SK-N-SH (cell line): ENCODE data around the gene IFT172. TPM values are rescaled to one million over a fixed set of nuclear protein-coding genes. Genes with fewer than 3 reads are reported as not detected.

Experiments used
- CTCF ChIA-PET: fragments of 300-600, 350-600 bp; formaldehyde crosslinking; extraction: SDS; loops from one replicate; lab custom pipeline; 2021; lab: Yijun Ruan, JAX
- POLR2A ChIA-PET: fragments of 350-600 bp; sonication (Branson Sonifier 250); formaldehyde crosslinking; extraction: SDS; loops from one replicate; lab custom pipeline; 2020; ENCODE audit warnings: antibody characterized with exemption, inconsistent platforms; lab: Yijun Ruan, JAX
- DNase-seq: peaks from one replicate; pipeline ENCODE4 v3.0.0; 2012
- H2AFZ ChIP-seq: fragments of 200-600 bp; sonication (generic); 2 replicates; pipeline ENCODE4 v1.8.1; 2016; ENCODE audit warnings: antibody characterized with exemption, mild to moderate bottlenecking, low read depth
- H3F3A ChIP-seq: fragments of 200-600 bp; sonication (generic); replicated peaks from 2 replicates; pipeline ENCODE3; 2016; ENCODE audit warnings: antibody characterized with exemption, mild to moderate bottlenecking; ENCODE audit not compliant: insufficient read depth
- H3K27ac ChIP-seq, 2 experiments: fragments of 200-500 bp in 1 of 2; fragments of 200-600 bp in 1 of 2; sonication (Bioruptor generic) in 1 of 2; sonication (generic), shearing (Covaris generic) in 1 of 2; 2 replicates each; pipeline versions ENCODE4 v1.5.1 to v1.6.1; 2014 to 2016; ENCODE audit warnings: low read depth in 2 of 2, inconsistent platforms in 1 of 2, low read length in 1 of 2, mild to moderate bottlenecking in 1 of 2, mixed read lengths in 1 of 2
- H3K27me3 ChIP-seq: fragments of 200-600 bp; sonication (generic), shearing (Covaris generic); 2 replicates; pipeline ENCODE4 v1.6.1; 2016; ENCODE audit warnings: mixed run types; ENCODE audit not compliant: insufficient read depth
- H3K36me3 ChIP-seq, 2 experiments: fragments of 200-500 bp in 1 of 2; fragments of 200-600 bp in 1 of 2; sonication (Bioruptor generic) in 1 of 2; sonication (generic) in 1 of 2; replicated peaks in 1 of 2; 2 replicates each; pipeline versions ENCODE3 to v1.5.1; 2014 to 2016; ENCODE audit warnings: low read length in 1 of 2, mild to moderate bottlenecking in 1 of 2; ENCODE audit not compliant: insufficient read depth in 2 of 2, control insufficient read depth in 1 of 2
- H3K4me1 ChIP-seq, 2 experiments: fragments of 200-500 bp in 1 of 2; fragments of 200-600 bp in 1 of 2; sonication (Bioruptor generic) in 1 of 2; sonication (generic), shearing (Covaris generic) in 1 of 2; 2 replicates each; pipeline versions ENCODE4 v1.5.1 to v1.6.1; 2014 to 2016; ENCODE audit warnings: low read depth in 1 of 2, low read length in 1 of 2, mixed run types in 1 of 2; ENCODE audit not compliant: insufficient read depth in 2 of 2, control insufficient read depth in 1 of 2
- H3K4me2 ChIP-seq: fragments of 200-600 bp; sonication (generic), shearing (Covaris generic); 2 replicates; pipeline ENCODE4 v1.6.1; 2017; ENCODE audit warnings: mixed run types
- H3K4me3 ChIP-seq, 2 experiments: fragments of 200-500 bp in 1 of 2; fragments of 200-600 bp in 1 of 2; sonication (Bioruptor generic) in 1 of 2; sonication (generic), shearing (Covaris generic) in 1 of 2; 2 replicates each; pipeline versions ENCODE4 v1.5.1 to v1.8.1; 2014 to 2016; ENCODE audit warnings: low read depth in 2 of 2, inconsistent platforms in 1 of 2, low read length in 1 of 2, mild to moderate bottlenecking in 1 of 2, mixed read lengths in 1 of 2, moderate library complexity in 1 of 2
- H3K79me2 ChIP-seq: fragments of 200-600 bp; sonication (generic); 2 replicates; pipeline ENCODE4 v1.8.1; 2017; ENCODE audit warnings: mild to moderate bottlenecking; ENCODE audit not compliant: insufficient read depth
- H3K9ac ChIP-seq: fragments of 200-600 bp; sonication (generic); 2 replicates; pipeline ENCODE4 v1.6.1; 2017; ENCODE audit warnings: mixed run types
- H3K9me2 ChIP-seq: fragments of 200-600 bp; sonication (generic); 2 replicates; pipeline ENCODE4 v1.6.1; 2017; ENCODE audit warnings: mixed run types
- H3K9me3 ChIP-seq: fragments of 200-600 bp; sonication (generic); 2 replicates; pipeline ENCODE4 v1.6.1; 2017; ENCODE audit warnings: mixed run types, mild to moderate bottlenecking, moderate library complexity
- H4K20me1 ChIP-seq: fragments of 200-600 bp; sonication (generic); 2 replicates; pipeline ENCODE4 v1.6.1; 2017; ENCODE audit warnings: mild to moderate bottlenecking, mixed run types; ENCODE audit not compliant: insufficient read depth
- CHD2 ChIP-seq: fragments of 150-350 bp; IDR thresholded peaks from 2 replicates; pipeline ENCODE4 v1.6.1; 2018; ENCODE audit warnings: low read length; ENCODE audit not compliant: partially characterized antibody
- ELF1 ChIP-seq: IDR thresholded peaks from 2 replicates; pipeline ENCODE4 v1.4.0; 2012
- EZH2phosphoT487 ChIP-seq: fragments of 200-600 bp; sonication (generic); IDR thresholded peaks from 2 replicates; pipeline ENCODE4 v1.6.1; 2017; ENCODE audit warnings: low read depth, mixed run types, mild to moderate bottlenecking, antibody characterized with exemption, moderate library complexity, borderline replicate concordance
- GABPA ChIP-seq: IDR thresholded peaks from 2 replicates; pipeline ENCODE4 v1.4.0; 2012; ENCODE audit warnings: low read depth, mild to moderate bottlenecking
- GATA2 ChIP-seq: sonication (generic); formaldehyde crosslinking; IDR thresholded peaks from 2 replicates; pipeline ENCODE4 v1.5.0; 2020; ENCODE audit warnings: mild to moderate bottlenecking, missing genetic modification reagents
- JUND ChIP-seq: IDR thresholded peaks from 2 replicates; pipeline ENCODE4 v1.4.0; 2012
- MEF2A ChIP-seq: IDR thresholded peaks from 2 replicates; pipeline ENCODE4 v1.4.0; 2012; ENCODE audit warnings: low read depth, borderline replicate concordance
- MXI1 ChIP-seq: IDR thresholded peaks from 2 replicates; pipeline ENCODE4 v1.6.1; 2012; ENCODE audit warnings: mild to moderate bottlenecking, low read depth, low read length, improper control_type of control experiment
- NFIC ChIP-seq: IDR thresholded peaks from 2 replicates; pipeline ENCODE4 v1.4.0; 2012; ENCODE audit warnings: borderline replicate concordance
- NRF1 ChIP-seq: IDR thresholded peaks from 2 replicates; pipeline ENCODE4 v1.6.1; 2012; ENCODE audit warnings: low read depth, mild to moderate bottlenecking, low read length
- POLR2AphosphoS5 ChIP-seq: IDR thresholded peaks from 2 replicates; pipeline ENCODE4 v1.6.1; 2012; ENCODE audit warnings: low read depth, low read length
- RAD21 ChIP-seq: IDR thresholded peaks from 2 replicates; pipeline ENCODE4 v1.6.1; 2012; ENCODE audit warnings: mild to moderate bottlenecking, low read length
- RXRA ChIP-seq: IDR thresholded peaks from 2 replicates; pipeline ENCODE4 v1.4.0; 2012; ENCODE audit warnings: low read depth, mild to moderate bottlenecking, borderline replicate concordance
- SMC3 ChIP-seq: IDR thresholded peaks from 2 replicates; pipeline ENCODE4 v1.6.1; 2012; ENCODE audit warnings: low read depth, low read length, improper control_type of control experiment
- TAF1 ChIP-seq: IDR thresholded peaks from 2 replicates; pipeline ENCODE4 v1.6.1; 2012; ENCODE audit warnings: low read depth, mild to moderate bottlenecking, low read length, moderate library complexity, borderline replicate concordance
- TCF12 ChIP-seq: IDR thresholded peaks from 2 replicates; pipeline ENCODE4 v1.4.0; 2012
- YY1 ChIP-seq: IDR thresholded peaks from 2 replicates; pipeline ENCODE4 v1.4.0; 2012; ENCODE audit warnings: low read depth, mild to moderate bottlenecking
- WGBS: methylation state at CpG from one replicate; pipeline ENCODE4 v1.1.6; 2017; ENCODE audit warnings: low lambda C conversion rate; 5-methylcytosine and 5-hydroxymethylcytosine counted together
- polyA plus RNA-seq, 3 experiments: library from polyadenylated mRNA; depleted of rRNA; stranded (reverse); fragments of >200 nt; gene quantifications; 2 replicates each; pipeline ENCODE4 v1.2.3, GENCODE V29; 2012
- TF ChIP-seq, protein P1 (sequence below): fragments of 150-350 bp; IDR thresholded peaks from 2 replicates; pipeline ENCODE4 v1.6.1; 2017; ENCODE audit warnings: antibody characterized with exemption, low read length, low read depth, borderline replicate concordance
- TF ChIP-seq, protein P2 (sequence below): fragments of 150-350 bp; IDR thresholded peaks from 2 replicates; pipeline ENCODE4 v1.6.1; 2016; ENCODE audit warnings: mild to moderate bottlenecking, low read depth, low read length
- TF ChIP-seq, protein P3 (sequence below): IDR thresholded peaks from 2 replicates; pipeline ENCODE4 v1.6.1; 2012; ENCODE audit warnings: mild to moderate bottlenecking, low read depth, low read length, moderate library complexity
- TF ChIP-seq, protein P4 (sequence below): IDR thresholded peaks from 2 replicates; pipeline ENCODE4; 2012

IFT172 gene
- polyA plus RNA-seq, 1 of the 3 experiments (the other 2 are of a cell fraction): 31.3 TPM

DNA sequence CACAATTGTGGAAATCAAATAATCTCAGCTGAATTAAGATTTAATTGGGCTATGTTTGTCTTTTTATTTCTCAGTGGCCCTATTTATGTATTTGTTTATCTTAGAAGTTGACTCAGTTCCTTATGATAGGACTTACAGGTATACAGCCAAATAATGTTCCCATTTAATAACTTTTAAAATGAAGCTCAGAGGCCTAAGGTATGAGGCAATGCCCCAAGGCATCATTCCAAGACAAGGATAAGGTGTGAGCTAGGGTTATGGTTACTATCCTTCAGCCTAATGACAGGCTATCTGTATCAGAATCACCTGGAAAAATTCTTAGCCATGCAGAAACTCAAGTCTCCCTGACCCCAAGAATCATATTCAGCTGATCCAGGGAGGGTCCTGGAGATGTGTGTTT, 68.5 kb downstream of the IFT172 start:
- no peak overlapping the region for H2AFZ ChIP-seq

DNA sequence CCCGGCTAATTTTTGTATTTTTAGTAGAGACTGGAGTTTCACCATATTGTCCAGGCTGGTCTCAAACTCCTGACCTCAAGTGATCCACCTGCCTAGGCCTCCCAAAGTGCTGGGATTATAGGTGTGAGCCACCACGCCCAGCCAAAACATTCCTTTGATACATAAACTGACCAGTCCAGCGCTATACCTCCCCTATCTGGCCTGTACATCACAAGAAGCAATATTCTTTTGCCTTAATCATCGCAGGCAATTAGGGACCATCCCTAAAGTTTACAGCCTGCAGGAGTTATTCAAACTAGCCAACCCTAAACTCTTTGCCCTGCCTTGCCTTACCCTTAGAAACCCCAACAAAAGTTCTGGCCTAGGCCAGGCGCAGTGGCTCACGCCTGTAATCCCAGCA, 73.4 kb downstream of the IFT172 start:
- H3K4me2 ChIP-seq: no peak overlapping the region
- H3K9me3 ChIP-seq: no peaks in the 10 kb centered on the region
- H2AFZ ChIP-seq: no peak overlapping the region
- no peaks in the 10 kb centered on the region for H3K9me2 ChIP-seq
- H3K4me1 ChIP-seq: no peaks in the 10 kb centered on the region
- 94% methylated on average over 6 of the region's 6 CpGs for WGBS
- H3K4me3 ChIP-seq: no peak overlapping the region
- H3K79me2 ChIP-seq: no peaks in the 10 kb centered on the region
- peaks cover 3% of the 10 kb centered on the region for H3F3A ChIP-seq
- H3K27ac ChIP-seq: no peak overlapping the region
- H3K9ac ChIP-seq: no peak overlapping the region
- ChIA-PET POLR2A (no interaction called here), CTCF (no interaction called here)
- H3K27me3 ChIP-seq: no peaks in the 10 kb centered on the region
- no peaks in the 10 kb centered on the region for H3K36me3 ChIP-seq
- no peaks in the 10 kb centered on the region for H4K20me1 ChIP-seq
- DNase-seq: no peak
- TF ChIP-seq, protein P1, sequence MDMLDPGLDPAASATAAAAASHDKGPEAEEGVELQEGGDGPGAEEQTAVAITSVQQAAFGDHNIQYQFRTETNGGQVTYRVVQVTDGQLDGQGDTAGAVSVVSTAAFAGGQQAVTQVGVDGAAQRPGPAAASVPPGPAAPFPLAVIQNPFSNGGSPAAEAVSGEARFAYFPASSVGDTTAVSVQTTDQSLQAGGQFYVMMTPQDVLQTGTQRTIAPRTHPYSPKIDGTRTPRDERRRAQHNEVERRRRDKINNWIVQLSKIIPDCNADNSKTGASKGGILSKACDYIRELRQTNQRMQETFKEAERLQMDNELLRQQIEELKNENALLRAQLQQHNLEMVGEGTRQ: no peak
- TF ChIP-seq POLR2AphosphoS5: no peak
- no peak for TF ChIP-seq TAF1
- TF ChIP-seq EZH2phosphoT487: no peak
- TF ChIP-seq ELF1: no peak
- no peak for TF ChIP-seq GATA2 (CRISPR knock-in tag)
- TF ChIP-seq RXRA: no peak
- TF ChIP-seq NRF1: no peak
- TF ChIP-seq SMC3: no peak
- no peak for TF ChIP-seq MXI1
- TF ChIP-seq, protein P2, sequence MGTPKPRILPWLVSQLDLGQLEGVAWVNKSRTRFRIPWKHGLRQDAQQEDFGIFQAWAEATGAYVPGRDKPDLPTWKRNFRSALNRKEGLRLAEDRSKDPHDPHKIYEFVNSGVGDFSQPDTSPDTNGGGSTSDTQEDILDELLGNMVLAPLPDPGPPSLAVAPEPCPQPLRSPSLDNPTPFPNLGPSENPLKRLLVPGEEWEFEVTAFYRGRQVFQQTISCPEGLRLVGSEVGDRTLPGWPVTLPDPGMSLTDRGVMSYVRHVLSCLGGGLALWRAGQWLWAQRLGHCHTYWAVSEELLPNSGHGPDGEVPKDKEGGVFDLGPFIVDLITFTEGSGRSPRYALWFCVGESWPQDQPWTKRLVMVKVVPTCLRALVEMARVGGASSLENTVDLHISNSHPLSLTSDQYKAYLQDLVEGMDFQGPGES: no peak
- TF ChIP-seq MEF2A: no peak
- TF ChIP-seq CHD2: no peak
- TF ChIP-seq TCF12: no peak
- TF ChIP-seq GABPA: no peak
- no peak for TF ChIP-seq YY1

More for the DNA sequence above, 68.5 kb downstream of the IFT172 start:
- Histone ChIP-seq H3K9me2 (no peaks in the 10 kb centered on the region), H3K27ac (no peak overlapping the region), H3K4me3 (no peak overlapping the region), H3K79me2 (no peaks in the 10 kb centered on the region), H3K36me3 (no peaks in the 10 kb centered on the region), H4K20me1 (no peaks in the 10 kb centered on the region), H3K4me2 (no peak overlapping the region), H3K27me3 (no peaks in the 10 kb centered on the region), H3F3A (no peaks in the 10 kb centered on the region), H3K4me1 (no peaks in the 10 kb centered on the region), H3K9me3 (no peaks in the 10 kb centered on the region), H3K9ac (no peak overlapping the region)
- CTCF ChIA-PET: interaction anchor here (0.7 to 2.6 kb wide), 4 partner anchors 9 to 263 kb away, joined by 3 to 8 read pairs (median 4); partner anchors contain the start of gene PPM1G
- POLR2A ChIA-PET: interaction anchor here (1.5 kb wide), 1 partner anchor 12 kb away, joined by 5 read pairs; the partner anchor contains the start of gene PPM1G
- TF ChIP-seq, protein P3, sequence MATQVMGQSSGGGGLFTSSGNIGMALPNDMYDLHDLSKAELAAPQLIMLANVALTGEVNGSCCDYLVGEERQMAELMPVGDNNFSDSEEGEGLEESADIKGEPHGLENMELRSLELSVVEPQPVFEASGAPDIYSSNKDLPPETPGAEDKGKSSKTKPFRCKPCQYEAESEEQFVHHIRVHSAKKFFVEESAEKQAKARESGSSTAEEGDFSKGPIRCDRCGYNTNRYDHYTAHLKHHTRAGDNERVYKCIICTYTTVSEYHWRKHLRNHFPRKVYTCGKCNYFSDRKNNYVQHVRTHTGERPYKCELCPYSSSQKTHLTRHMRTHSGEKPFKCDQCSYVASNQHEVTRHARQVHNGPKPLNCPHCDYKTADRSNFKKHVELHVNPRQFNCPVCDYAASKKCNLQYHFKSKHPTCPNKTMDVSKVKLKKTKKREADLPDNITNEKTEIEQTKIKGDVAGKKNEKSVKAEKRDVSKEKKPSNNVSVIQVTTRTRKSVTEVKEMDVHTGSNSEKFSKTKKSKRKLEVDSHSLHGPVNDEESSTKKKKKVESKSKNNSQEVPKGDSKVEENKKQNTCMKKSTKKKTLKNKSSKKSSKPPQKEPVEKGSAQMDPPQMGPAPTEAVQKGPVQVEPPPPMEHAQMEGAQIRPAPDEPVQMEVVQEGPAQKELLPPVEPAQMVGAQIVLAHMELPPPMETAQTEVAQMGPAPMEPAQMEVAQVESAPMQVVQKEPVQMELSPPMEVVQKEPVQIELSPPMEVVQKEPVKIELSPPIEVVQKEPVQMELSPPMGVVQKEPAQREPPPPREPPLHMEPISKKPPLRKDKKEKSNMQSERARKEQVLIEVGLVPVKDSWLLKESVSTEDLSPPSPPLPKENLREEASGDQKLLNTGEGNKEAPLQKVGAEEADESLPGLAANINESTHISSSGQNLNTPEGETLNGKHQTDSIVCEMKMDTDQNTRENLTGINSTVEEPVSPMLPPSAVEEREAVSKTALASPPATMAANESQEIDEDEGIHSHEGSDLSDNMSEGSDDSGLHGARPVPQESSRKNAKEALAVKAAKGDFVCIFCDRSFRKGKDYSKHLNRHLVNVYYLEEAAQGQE: no peak
- TF ChIP-seq RAD21 (no peak), TCF12 (no peak), NFIC (no peak), JUND (no peak), GATA2 (CRISPR knock-in tag) (no peak)
- TF ChIP-seq, protein P4, sequence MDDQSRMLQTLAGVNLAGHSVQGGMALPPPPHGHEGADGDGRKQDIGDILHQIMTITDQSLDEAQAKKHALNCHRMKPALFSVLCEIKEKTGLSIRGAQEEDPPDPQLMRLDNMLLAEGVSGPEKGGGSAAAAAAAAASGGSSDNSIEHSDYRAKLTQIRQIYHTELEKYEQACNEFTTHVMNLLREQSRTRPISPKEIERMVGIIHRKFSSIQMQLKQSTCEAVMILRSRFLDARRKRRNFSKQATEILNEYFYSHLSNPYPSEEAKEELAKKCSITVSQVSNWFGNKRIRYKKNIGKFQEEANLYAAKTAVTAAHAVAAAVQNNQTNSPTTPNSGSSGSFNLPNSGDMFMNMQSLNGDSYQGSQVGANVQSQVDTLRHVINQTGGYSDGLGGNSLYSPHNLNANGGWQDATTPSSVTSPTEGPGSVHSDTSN: no peak
- DNase-seq: no peak
